Muscle layer of colon (tissue), 2 donors: Measurements from ENCODE around the gene POLR3A.
"Not testable (repeated sequence)": the region's sequence is repeated elsewhere in the genome, so short reads cannot be mapped to it uniquely, and the experiment has no call there.

ENCODE experiments used
- H3K27ac ChIP-seq: one replicate; pipeline ENCODE4 v1.7.0; 2013; ENCODE audit warnings: low read depth, mild to moderate bottlenecking, low read length, moderate library complexity
- H3K27me3 ChIP-seq, 2 donors: one replicate each; pipeline ENCODE4 v1.7.0; 2013; ENCODE audit warnings: low read length in 2 of 2, mild to moderate bottlenecking in 2 of 2; ENCODE audit not compliant: insufficient read depth in 2 of 2, control insufficient read depth in 1 of 2
- H3K36me3 ChIP-seq: one replicate; pipeline ENCODE4 v1.7.0; 2013; ENCODE audit warnings: mild to moderate bottlenecking, low read length; ENCODE audit not compliant: insufficient read depth
- H3K4me1 ChIP-seq: one replicate; pipeline ENCODE4 v1.7.0; 2013; ENCODE audit warnings: mild to moderate bottlenecking, low read length; ENCODE audit not compliant: insufficient read depth
- H3K4me3 ChIP-seq, 2 donors: one replicate each; pipeline ENCODE4 v1.7.0; 2013; ENCODE audit warnings: low read length in 2 of 2, low read depth in 1 of 2, mild to moderate bottlenecking in 1 of 2, moderate library complexity in 1 of 2
- H3K9ac ChIP-seq: one replicate; pipeline ENCODE4 v1.7.0; 2013; ENCODE audit warnings: low read length
- H3K9me3 ChIP-seq: one replicate; pipeline ENCODE4 v1.7.0; 2013; ENCODE audit warnings: mild to moderate bottlenecking, low read length
- donor health status: abdominal sarcoma.
- donor health status: Adenocarcinoma of cecum.

The POLR3A gene

DNA sequence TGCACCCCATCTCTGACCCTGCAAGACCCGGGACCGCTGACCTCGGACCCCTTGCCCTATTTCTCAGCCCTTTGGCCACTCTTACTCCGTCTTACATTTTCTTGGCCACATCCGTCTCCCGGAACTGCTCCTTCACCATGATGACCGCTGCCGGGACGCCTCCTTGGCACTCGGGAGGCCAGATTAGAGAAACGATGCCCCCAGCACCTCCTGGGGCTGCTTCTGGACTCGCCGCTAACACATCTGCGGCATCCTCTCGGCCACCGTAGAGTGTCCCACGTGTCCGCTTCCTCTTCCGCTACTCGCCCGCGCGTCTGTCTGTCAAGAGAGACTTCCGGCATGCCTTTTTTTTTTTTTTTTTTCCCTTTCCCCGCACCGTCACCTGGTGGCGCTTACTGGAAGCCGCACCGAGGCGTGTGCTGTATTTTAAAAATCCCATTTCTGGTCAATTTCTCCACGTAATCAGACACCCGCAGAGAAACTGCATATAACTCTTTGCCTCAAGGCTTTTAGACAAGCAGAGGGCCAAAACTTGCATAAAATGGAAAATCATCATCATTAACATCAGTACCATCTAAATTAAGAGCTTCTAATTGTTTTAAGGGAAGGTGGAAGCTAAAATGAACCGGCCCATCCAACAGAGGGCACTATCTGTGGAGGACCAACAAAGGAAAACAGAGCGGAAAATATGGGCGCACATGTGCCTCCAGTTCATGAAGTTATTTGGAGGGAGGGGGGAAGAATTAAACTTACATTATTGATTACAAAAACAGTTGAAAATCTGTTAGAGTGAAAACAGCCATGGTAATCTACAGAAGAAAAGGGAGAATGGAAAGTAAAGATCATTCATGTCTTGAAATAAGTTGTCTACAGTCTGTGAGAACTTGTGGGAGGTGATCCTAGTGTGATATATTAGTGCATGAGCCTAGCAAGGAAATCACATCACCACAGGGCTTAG lies at the start of gene POLR3A:
POLR3A (minus strand) TSS at position 247 of the 958 bp plus-strand sequence; CDS start at position 139, 108 bp downstream.
- Histone ChIP-seq H3K9me3 (no peaks in the 10 kb centered on the region), H3K27ac (peak within 1 kb of the TSS; percentile 87), H3K9ac (peak within 1 kb of the TSS; percentile 79), H3K36me3 (peaks cover 21% of the 10 kb centered on the region), H3K4me1 (peaks cover 17% of the 10 kb centered on the region), H3K4me3 (peak within 1 kb of the TSS; percentile 87 to 89), H3K27me3 (no peaks in the 10 kb centered on the region)

- Histone ChIP-seq H3K4me1 (no peaks in the 10 kb centered on the region), H3K9me3 (no peaks in the 10 kb centered on the region), H3K27me3 (no peaks in the 10 kb centered on the region), H3K36me3 (no peaks in the 10 kb centered on the region), H3K27ac (no peak overlapping the region), H3K4me3 (no peak overlapping the region), H3K9ac (no peak overlapping the region)
Measured at GRCh38 chr10:78078539-78079330, 49.4 kb upstream of the POLR3A start.

GRCh38 chr10:78075806-78076205 lies 46.5 kb upstream of the POLR3A start:
- not testable (repeated sequence) for H3K36me3 ChIP-seq, H3K9me3 ChIP-seq, H3K4me1 ChIP-seq, H3K9ac ChIP-seq, H3K27me3 ChIP-seq, H3K27ac ChIP-seq, H3K4me3 ChIP-seq

DNA sequence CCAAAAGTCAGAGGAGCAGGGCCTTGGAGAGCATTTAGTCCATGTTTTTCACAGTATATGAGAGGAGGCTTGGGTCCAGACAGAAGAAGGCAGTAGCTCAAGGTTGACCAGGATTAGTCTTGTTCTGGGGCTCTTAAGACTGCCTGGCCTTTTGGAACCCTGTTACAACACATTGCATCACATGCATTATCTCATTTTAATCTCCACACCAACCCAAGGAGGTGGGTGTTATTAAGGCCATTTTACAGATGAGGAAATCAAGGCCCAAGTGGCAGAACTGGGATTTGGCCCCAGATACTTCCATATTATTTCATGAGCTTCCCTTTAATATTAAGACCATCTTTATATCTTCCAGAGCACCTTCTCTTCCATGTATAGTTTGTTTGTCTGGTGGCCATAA lies 43.2 kb upstream of the POLR3A start:
- Histone ChIP-seq H3K4me3 (no peak overlapping the region), H3K27ac (no peak overlapping the region), H3K27me3 (no peaks in the 10 kb centered on the region), H3K9me3 (no peaks in the 10 kb centered on the region), H3K4me1 (no peaks in the 10 kb centered on the region), H3K36me3 (no peaks in the 10 kb centered on the region), H3K9ac (no peak overlapping the region)

DNA sequence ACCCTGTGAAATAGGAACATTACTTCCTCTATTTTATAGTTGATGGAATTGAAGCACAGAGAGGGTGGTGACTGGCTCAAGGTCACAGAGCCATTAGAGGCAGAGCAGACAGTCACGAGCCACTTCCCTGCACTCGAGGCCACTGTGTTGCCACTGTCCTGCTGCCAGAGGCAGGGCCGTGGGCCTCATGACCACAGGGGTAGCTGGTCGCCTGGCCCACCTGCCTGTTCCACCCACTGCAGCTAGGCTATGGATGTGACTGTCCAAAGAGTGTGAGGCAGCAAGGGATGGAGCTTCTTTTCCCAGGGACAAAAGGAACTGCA lies 42.5 kb upstream of the POLR3A start:
- Histone ChIP-seq H3K27me3 (no peaks in the 10 kb centered on the region), H3K9ac (no peak overlapping the region), H3K4me1 (no peaks in the 10 kb centered on the region), H3K9me3 (no peaks in the 10 kb centered on the region), H3K36me3 (no peaks in the 10 kb centered on the region), H3K4me3 (no peak overlapping the region), H3K27ac (no peak overlapping the region)

GRCh38 chr10:78071140-78071856 lies 42.0 kb upstream of the POLR3A start:
- Histone ChIP-seq H3K27me3 (no peaks in the 10 kb centered on the region), H3K27ac (no peak overlapping the region), H3K36me3 (no peaks in the 10 kb centered on the region), H3K4me1 (no peaks in the 10 kb centered on the region), H3K4me3 (no peak overlapping the region), H3K9ac (no peak overlapping the region), H3K9me3 (no peaks in the 10 kb centered on the region)

DNA sequence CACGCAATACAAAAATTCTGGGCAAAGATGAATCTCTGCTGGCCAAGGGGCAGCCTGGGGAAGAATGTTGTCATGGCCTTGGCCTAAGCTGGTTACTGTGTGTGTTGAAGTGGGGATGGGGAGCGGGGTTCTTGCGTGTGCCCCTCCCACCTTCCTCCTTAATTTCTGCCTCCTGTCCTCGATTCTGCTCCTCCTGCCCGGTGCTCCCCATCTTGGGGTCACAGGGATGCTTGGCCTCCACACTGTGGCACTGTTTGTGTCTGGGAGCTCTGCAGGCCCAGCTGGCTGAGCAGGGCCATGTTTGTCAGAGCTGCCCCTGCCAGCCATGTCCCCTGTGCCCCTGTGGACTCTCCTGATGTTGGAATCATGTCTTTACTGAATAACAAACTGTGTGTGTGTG lies 41.4 kb upstream of the POLR3A start:
- Histone ChIP-seq H3K9me3 (no peaks in the 10 kb centered on the region), H3K9ac (no peak overlapping the region), H3K36me3 (no peaks in the 10 kb centered on the region), H3K4me1 (no peaks in the 10 kb centered on the region), H3K27ac (no peak overlapping the region), H3K27me3 (no peaks in the 10 kb centered on the region), H3K4me3 (no peak overlapping the region)

DNA sequence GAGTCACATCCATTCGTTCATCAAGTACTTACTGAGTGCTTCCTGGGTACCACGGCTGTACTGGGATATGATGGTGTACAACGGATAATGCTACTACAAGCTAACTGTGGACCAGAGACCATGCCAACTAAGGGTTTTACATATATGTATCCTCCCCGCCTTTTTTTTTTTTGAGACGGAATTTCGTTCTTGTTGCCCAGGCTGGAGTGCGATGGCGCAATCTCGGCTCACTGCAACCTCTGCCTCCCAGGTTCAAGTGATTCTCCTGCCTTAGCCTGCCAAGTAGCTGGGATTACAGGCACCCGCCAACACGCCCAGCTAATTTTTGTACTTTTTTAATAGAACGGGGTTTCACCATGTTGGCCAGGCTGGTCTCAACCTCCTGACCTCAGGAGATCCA lies 40.7 kb upstream of the POLR3A start:
- H3K4me3 ChIP-seq, H3K27me3 ChIP-seq, H3K4me1 ChIP-seq, H3K9me3 ChIP-seq, H3K36me3 ChIP-seq, H3K9ac ChIP-seq, H3K27ac ChIP-seq: not testable (repeated sequence)

DNA sequence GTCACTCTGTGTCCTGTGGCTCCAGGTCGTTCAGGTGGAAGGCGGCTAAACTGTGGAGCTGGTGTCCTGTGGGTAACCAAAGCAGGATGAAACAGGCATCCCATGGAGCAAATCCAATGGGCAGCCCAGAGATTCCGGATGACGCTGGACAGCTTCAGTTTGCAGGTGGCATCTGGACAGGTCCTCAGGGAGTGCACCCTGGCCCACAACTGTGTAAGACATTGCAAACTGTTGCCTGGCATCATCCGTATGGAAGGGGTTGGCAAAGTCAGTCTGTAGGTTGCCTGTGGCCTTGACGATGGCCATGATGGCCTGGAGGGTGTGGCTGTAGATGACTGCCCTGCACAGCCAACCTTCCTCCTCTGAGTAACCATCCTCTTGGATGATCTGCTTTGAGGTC lies 39.8 kb upstream of the POLR3A start:
- H3K4me1 ChIP-seq: no peaks in the 10 kb centered on the region
- no peak overlapping the region for H3K27ac ChIP-seq
- H3K4me3 ChIP-seq: no peak overlapping the region
- H3K9me3 ChIP-seq: no peaks in the 10 kb centered on the region
- no peak overlapping the region for H3K9ac ChIP-seq
- H3K27me3 ChIP-seq: no peaks in the 10 kb centered on the region
- no peaks in the 10 kb centered on the region for H3K36me3 ChIP-seq

GRCh38 chr10:78066728-78067430 lies 37.6 kb upstream of the POLR3A start:
- H3K4me3 ChIP-seq: no peak overlapping the region
- no peak overlapping the region for H3K9ac ChIP-seq
- H3K36me3 ChIP-seq: no peaks in the 10 kb centered on the region
- no peaks in the 10 kb centered on the region for H3K9me3 ChIP-seq
- H3K27me3 ChIP-seq: no peaks in the 10 kb centered on the region
- H3K27ac ChIP-seq: no peak overlapping the region
- H3K4me1 ChIP-seq: no peaks in the 10 kb centered on the region

- Histone ChIP-seq H3K27me3 (no peaks in the 10 kb centered on the region), H3K36me3 (no peaks in the 10 kb centered on the region), H3K4me1 (no peaks in the 10 kb centered on the region), H3K9me3 (no peaks in the 10 kb centered on the region), H3K27ac (no peak overlapping the region), H3K4me3 (no peak overlapping the region), H3K9ac (no peak overlapping the region)
Measured at GRCh38 chr10:78066012-78066411, 36.7 kb upstream of the POLR3A start.
